H1 (cell line): Measurements from ENCODE around the gene ATP9B.

Experiments used
- PHF8 ChIP-seq: fragments of 200-600 bp; sonication (generic); conservative IDR thresholded peaks from 2 replicates; pipeline ENCODE4 v1.7.1; 2012; ENCODE audit warnings: low read depth, mild to moderate bottlenecking, inconsistent platforms, low read length, moderate library complexity
- SRF ChIP-seq: IDR thresholded peaks from 2 replicates; pipeline ENCODE4 v1.6.1; 2011; ENCODE audit warnings: mild to moderate bottlenecking, low read depth, low read length, moderate library complexity
- TF ChIP-seq, protein P1 (sequence below), 3 experiments: IDR thresholded peaks; 1 replicate in 2 of 3; 2 replicates in 1 of 3; pipeline versions ENCODE4 v1.5.1 to v1.6.1; 2011; ENCODE audit warnings: low read length in 3 of 3, mild to moderate bottlenecking in 3 of 3, inconsistent platforms in 2 of 3, low read depth in 1 of 3, moderate library complexity in 1 of 3; ENCODE audit not compliant: insufficient read depth in 1 of 3; ENCODE audit errors: control extremely low read depth in 1 of 3
- TF ChIP-seq, protein P2 (sequence below): IDR thresholded peaks from 2 replicates; pipeline ENCODE4 v1.6.1; 2011; ENCODE audit warnings: low read length, improper control_type of control experiment

DNA sequence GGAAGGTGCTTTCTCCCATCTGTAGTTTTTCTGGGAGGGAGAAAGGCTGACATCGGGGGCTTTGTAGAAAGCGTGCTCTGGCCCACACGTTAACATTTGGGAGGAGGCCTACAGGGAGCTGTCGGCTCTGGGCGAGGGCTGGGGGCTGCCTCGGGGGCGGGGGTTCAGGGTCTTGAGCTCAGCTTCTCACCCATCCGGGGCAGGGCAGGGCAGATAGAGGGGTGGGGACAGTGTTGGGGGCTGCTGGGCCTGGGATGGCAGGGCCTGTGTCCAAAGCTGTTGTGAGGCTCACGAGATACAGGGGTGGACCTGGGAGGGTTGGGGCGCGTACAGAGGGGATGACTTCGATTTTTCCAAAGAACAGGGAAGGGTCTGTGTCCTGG lies 353.6 kb downstream of the ATP9B start:
- TF ChIP-seq SRF (no peak), PHF8 (no peak)
- TF ChIP-seq, protein P1, sequence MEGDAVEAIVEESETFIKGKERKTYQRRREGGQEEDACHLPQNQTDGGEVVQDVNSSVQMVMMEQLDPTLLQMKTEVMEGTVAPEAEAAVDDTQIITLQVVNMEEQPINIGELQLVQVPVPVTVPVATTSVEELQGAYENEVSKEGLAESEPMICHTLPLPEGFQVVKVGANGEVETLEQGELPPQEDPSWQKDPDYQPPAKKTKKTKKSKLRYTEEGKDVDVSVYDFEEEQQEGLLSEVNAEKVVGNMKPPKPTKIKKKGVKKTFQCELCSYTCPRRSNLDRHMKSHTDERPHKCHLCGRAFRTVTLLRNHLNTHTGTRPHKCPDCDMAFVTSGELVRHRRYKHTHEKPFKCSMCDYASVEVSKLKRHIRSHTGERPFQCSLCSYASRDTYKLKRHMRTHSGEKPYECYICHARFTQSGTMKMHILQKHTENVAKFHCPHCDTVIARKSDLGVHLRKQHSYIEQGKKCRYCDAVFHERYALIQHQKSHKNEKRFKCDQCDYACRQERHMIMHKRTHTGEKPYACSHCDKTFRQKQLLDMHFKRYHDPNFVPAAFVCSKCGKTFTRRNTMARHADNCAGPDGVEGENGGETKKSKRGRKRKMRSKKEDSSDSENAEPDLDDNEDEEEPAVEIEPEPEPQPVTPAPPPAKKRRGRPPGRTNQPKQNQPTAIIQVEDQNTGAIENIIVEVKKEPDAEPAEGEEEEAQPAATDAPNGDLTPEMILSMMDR (IDR thresholded peaks at IDR 0.05; ENCODE audit: control extremely low read depth in 1 of 3, insufficient read depth in 1 of 3, low read depth in 1 of 3, low read length in 3 of 3), result no peak
- TF ChIP-seq, protein P2, sequence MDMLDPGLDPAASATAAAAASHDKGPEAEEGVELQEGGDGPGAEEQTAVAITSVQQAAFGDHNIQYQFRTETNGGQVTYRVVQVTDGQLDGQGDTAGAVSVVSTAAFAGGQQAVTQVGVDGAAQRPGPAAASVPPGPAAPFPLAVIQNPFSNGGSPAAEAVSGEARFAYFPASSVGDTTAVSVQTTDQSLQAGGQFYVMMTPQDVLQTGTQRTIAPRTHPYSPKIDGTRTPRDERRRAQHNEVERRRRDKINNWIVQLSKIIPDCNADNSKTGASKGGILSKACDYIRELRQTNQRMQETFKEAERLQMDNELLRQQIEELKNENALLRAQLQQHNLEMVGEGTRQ, result no peak
